ENCODE results near the gene CXXC1.
"Not testable (repeated sequence)": the region's sequence is repeated elsewhere in the genome, so short reads cannot be mapped to it uniquely, and the experiment has no call there.

CXXC1 gene

DNA sequence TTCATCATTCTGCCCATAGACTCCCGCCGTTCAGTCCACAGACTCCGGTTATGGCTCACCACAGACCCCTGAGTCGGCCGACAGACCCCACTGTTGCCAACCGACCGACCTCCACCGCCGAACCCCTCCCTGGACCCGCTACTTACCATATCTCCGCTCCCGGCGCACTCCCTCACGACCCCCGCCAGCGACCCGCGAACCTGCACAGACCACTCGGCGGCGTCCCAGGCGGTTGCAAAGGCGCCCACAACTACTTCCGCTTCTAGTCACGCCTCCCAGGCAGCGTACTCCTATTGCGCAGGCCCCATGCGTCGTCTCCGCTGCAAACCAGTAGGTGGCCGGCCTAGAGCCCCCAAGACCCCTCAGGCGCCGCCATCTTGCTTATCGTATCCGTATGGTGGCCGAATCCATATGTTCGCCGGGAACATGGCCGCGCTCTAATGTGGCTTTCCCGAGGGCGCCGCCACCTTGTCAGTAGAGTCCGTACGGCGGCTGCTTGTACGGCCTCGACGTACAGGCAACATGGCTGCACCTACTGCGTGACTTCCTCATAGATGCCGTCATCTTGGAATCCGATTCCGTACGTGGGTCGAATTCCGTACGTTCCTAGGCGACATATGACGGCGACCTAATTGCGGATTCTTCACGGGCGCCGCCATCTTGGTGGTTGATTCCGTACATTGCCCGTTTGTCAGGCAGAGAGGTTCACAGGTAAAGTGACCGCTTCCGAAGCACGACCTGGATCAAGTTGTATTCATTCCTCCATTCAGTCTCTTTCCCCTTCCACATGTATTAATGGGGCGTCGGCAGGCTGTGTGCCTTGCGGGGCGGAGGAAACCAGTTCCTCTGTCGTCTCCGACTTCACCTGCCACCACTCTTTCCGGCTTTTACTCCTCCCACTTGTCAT is at the start of gene CXXC1:
Gene CXXC1, minus strand, starts transcription at position 252 of the 907 bp plus-strand sequence. Its CDS starts 103 bp downstream, at position 149.
- DNase-seq (ENCODE audit: low spot score) = peak; percentile 96

- no peak for DNase-seq (ENCODE audit: low spot score)
Observed at GRCh38 chr18:50334546-50335152, 47.2 kb upstream of the CXXC1 start.

- DNase-seq (ENCODE audit: low spot score) = no peak
Observed at GRCh38 chr18:50331691-50332090, 44.2 kb upstream of the CXXC1 start.

GRCh38 chr18:50330176-50330575 is 42.7 kb upstream of the CXXC1 start:
- DNase-seq (ENCODE audit: low spot score) = no peak

DNA sequence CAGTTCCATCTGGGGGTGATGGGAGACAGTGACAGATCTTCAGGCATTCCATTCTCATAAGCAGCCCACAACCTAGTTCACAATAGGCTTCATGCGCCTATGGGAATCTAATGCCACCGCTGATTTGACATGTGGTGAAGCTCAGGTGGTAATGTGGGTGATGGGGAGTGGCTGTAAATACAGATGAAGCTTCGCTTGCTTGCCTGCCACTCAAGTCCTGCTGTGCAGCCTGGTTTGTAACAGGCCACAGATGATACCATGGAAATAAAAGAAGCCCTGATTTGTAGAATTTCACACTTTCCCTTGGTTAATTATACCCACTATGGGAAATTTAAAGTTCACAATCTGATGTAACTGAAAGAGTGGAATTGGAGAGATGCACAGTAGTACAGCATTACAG is 40.5 kb upstream of the CXXC1 start:
- DNase-seq (ENCODE audit: low spot score) = no peak

DNA sequence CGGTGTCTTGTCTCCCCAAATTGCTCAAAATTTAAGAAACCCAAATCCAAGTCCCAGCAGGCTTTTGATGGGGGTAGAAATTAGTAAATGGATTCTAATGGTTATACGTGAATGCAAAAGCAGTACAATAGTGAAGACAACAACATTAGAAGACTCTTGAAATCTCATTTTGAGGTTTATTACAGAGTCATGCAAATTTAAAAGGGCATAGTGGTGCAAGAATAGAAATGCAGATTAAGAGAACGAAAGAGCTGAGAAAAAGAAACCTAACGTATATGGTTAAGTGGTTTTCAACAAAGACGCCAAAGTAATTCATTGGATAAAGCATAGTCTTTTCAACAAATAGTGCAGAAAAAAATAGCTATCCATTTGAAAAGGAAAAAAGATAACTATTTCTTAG is 33.2 kb upstream of the CXXC1 start:
- DNase-seq (ENCODE audit: low spot score) = no peak

GRCh38 chr18:50315100-50315871 is 27.8 kb upstream of the CXXC1 start:
- DNase-seq (ENCODE audit: low spot score) = no peak

DNA sequence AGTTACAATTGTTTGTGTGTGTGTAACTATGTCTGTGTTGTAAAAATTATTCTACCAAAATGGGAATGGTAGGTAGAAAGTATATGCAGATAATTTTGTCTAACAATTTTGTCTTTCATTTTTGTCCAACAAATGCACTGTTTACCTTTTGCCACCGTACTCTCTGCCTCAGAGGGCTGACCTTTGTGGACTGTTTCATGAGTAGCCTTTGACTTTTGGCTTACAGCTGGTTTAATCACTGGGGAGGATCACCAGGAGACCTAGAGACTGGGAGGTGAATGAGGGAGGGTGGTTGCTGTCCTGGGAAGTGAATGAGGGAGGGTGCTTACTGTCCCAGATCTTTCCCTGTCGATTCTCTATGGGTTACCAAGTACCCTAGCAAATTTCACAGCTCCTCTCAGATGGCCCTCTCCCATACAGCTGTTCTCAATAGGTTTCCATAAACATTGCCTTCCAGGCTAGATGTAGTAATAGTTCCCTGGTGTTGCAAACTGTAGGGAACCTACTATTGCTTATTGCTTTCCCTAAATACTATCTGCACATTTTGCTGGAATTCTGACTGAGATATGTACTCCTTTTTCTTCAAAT is 26.5 kb upstream of the CXXC1 start:
- DNase-seq (ENCODE audit: low spot score) = no peak

DNA sequence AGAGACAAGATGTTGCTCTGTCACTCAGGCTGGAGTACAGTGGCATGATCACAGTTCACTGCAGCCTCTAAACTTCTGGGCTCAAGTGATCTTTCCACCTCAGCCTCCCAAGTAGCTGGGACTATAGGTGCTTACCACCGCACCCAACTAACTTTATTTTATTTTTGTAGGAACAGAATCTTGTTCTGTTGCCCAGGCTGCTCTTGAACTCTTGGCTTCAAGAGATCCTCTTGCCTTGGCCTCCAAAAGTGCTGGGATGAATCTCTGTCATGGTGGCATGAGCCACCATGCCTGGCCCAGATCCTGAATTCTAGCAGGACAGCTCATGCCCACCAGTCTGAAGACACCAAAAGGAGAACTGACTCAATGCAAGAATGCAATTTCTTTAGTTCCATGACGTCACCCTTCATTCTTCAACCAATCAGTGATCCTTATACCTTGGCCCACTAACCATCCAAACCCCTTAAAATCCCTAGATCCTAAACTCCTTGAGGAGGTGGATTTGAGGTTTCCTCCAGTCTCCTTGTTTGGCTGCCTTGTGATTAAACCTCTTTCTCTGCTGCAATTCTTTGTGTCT is 25.6 kb upstream of the CXXC1 start:
- DNase-seq (ENCODE audit: low spot score) = no peak

- DNase-seq (ENCODE audit: low spot score) = no peak
Observed at GRCh38 chr18:50312296-50313030, 25.0 kb upstream of the CXXC1 start.

DNA sequence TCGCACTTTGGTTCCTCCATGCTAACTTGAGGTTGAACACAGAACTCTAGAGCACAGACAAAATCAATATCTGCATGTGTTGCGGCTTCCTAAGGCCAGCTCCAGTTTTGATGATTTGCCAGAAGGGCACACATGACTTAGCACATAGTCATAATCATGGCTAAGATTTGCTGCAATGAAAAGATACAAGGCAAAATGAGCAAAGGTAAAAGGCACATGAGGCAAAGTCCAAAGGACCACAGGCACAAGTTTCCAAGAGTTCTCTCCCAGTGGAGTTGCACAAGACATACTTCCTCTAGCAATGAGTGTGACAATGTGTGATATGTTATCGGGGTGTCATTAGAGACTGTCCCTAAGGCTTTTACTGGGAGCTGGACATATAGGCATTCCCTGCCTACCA is 24.2 kb upstream of the CXXC1 start:
- DNase-seq (ENCODE audit: low spot score) = no peak

GRCh38 chr18:50310080-50310479 is 22.6 kb upstream of the CXXC1 start:
- DNase-seq (ENCODE audit: low spot score) = no peak

GRCh38 chr18:50308851-50309250 is 21.4 kb upstream of the CXXC1 start:
- not testable (repeated sequence) for DNase-seq (ENCODE audit: low spot score)

DNA sequence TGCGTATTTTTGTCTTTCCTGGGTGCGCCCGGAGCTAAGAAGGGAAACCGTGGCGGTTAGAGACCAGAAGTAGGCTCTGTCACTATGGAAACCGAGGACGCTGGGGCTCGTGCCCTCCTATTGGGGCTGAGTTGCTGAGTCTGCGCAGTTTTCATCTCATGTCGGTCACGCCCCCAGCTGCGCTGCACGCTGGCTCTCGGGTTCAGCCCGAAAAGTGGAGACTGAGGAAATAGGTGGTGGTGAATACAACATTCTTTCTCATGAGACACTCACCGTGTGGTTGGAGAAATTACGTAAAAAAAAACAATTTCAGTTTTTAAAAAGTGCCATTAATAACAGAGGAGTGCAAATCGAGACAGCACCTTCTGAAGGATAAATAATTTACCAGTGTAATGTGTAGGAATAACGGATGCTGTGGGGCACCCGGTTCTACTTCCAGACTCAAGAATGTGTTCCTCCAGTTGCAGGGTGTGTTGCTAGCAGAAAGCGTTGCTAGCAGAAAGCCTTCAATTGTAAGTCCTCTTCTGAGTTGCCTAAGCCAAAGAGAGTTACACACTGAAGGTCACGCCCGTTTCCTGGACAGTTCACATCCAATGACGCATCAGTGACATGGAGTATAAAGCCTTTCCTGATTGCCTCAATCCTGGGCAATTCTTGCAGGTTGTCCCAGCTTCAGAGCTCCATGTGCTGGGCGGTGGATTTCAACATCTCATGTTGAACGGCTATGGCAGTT is 20.4 kb upstream of the CXXC1 start:
- peak; percentile 93 for DNase-seq (ENCODE audit: low spot score)

GRCh38 chr18:50307400-50307737 is 19.9 kb upstream of the CXXC1 start:
- DNase-seq (ENCODE audit: low spot score) = no peak

- DNase-seq (ENCODE audit: low spot score) = peak; percentile 19
Observed at GRCh38 chr18:50306944-50307343, 19.5 kb upstream of the CXXC1 start.

DNA sequence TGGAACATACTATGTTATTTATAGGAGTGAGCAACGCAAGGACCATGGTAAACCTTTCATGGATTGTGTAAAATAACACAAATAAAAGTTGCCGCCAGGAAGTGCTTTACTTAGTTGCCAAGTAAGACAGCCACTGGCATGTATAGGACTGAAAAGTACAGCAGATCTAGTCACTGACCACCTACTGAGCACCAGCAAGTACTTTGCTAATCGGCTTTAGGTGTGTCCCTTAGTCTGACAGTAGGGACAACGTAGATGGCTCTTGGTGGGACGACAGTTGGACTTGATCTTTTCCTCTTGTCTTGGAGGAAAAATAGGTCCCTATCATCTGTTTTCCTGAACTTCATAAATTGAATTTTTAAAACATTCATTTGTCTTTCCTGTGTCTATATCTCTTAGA is 13.6 kb upstream of the CXXC1 start:
- DNase-seq (ENCODE audit: low spot score) = no peak

DNA sequence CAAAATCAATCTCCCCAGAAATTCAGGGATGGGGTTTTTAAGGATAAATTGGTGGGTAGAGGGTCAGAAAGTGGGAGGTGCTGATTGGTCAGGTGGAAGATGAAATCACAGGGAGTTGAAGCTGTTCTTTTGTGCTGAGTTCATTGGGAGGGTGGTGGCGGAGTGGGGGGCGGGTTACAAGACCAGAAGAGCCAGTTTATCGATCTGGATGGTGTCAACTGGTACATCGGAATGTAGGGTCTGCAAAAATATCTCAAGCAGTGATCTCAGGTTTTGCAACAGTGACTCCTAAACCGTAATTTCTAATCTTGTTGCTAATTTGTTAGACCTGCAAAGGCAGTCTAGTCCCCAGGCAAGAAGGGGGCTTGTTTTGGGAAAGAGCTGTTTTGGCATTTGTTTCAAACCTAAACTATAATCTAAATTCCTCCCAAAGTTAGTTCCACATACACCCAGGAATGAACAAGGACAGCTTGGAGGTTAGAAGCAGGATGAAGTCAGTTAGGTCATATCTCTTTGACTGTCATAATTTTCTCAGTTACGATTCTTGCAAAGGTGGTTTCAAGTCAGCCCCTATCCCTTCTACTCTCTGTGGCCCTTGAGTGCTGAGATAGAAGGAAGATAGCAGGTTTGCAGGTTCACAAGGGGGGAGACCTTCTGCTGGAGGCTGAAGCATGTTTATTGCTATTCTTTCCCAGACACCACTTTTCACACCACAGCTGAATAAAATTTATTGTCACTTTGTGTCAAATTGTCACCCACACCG is 12.3 kb upstream of the CXXC1 start:
- DNase-seq (ENCODE audit: low spot score) = no peak

- DNase-seq (ENCODE audit: low spot score) = no peak
Observed at GRCh38 chr18:50298443-50299284, 11.2 kb upstream of the CXXC1 start.

Measured in hepatic stellate cell (primary cell).